GM19025 (cell line): ENCODE measurements around the gene TP73.

ENCODE experiments used
- ATAC-seq: cut with Tn5 transposase; IDR thresholded peaks from one replicate; pipeline ENCODE4 v1.9.1; 2021; ENCODE audit warnings: mild to moderate bottlenecking, low read depth, moderate library complexity; ENCODE audit not compliant: unreplicated experiment

The TP73 gene

DNA sequence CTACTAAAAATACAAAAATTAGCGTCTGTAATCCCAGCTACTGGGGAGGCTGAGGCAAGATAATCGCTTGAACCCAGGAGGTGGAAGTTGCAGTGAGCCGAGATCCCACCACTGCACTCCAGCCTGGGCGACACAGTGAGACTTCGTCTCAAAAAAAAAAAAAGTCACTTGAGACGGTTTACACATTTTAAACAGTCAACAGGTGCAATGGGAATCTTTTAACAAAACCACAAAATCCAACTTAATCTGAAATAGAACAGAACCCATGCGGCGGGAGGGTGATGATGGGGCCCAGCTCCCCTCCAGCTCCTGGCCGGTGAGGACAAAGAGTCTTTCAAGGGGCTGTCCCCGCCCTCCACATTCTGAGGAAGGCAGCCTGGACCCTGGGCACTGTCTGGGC is 48.3 kb downstream of the TP73 start:
- ATAC-seq = no peak

DNA sequence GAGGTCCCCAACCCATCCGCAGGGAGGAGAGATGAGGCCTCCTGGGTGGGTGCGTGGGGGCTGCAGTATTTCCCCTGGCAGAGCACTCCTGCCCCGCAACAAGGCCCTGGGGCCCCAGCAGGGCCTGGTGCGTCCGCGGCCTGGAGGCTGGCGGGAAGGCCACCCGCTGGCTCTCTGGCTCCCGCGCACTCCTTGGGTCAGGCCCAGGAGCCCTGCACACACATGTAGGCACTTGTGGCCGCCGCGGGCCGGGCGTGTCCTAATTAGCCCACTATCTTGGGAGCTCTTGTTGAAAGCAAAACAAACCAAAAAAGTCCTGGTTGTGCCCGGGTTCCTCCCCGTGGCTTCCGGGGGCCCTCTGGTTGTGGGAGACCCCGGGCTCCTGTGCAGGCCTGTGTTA is 50.2 kb downstream of the TP73 start:
- no peak for ATAC-seq

DNA sequence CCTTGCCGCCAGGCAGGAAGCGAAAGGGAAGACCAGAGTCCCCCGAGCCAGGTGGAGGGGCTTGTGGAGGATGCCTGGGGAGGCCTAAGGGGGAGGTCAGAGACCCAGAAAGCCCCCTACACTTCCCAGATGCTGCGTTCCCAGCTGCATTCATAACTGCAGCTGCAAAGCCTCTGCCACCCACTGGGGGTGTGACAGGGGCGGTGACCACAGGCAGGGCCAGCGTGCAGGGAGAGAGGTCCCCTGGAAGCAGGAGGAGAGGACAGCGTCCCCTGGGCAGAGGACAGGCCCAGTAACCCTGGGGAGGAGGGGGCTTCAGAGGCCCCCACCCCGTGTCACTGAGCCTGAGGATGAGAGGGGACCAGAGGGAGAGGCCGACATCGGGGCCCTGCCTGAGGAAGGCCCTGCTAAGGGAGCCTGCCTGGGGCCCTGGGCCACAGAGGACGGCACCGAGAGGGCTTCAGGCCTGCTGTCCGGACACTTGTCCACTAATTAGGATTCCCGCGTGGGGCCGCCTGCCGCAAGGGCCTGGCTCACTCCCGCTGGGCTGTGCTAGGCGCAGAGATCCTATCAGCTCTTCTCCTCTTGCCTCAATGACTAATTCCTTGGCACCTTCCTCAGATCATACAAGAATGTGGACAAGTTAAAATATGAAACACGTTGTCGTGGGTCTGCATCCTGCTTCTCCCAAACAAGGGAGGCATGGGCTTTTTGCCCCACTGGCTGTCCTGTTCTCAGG is 50.8 kb downstream of the TP73 start:
- ATAC-seq = no peak

DNA sequence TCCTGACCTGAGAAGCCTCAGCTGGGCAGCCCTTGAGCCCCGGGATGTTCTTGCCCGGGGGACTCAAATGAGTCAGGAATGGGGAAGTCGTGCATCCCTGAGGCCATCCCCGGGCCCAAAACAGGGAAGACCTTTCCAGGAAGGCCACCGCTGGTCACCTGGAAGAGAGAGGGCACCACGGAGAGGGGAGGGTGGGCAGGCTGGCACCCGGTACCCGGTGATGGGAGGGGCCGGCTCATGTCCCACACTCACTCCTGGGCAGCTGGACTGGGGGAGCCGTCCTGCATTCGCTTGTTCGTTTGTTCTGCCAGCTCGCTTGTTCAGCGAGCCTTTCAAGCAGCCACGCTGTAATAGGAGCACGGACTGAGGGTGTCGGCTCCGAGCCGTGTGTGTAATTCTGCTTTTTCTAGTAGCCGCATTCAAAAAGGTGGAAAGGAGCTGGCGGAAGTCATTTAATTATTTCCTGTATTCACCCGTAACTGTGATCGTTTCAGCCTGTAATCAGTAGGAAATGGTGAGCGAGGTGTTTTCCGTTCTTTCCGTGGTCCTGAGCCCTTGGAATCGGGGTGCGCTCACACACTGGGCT is 51.6 kb downstream of the TP73 start:
- no peak for ATAC-seq

DNA sequence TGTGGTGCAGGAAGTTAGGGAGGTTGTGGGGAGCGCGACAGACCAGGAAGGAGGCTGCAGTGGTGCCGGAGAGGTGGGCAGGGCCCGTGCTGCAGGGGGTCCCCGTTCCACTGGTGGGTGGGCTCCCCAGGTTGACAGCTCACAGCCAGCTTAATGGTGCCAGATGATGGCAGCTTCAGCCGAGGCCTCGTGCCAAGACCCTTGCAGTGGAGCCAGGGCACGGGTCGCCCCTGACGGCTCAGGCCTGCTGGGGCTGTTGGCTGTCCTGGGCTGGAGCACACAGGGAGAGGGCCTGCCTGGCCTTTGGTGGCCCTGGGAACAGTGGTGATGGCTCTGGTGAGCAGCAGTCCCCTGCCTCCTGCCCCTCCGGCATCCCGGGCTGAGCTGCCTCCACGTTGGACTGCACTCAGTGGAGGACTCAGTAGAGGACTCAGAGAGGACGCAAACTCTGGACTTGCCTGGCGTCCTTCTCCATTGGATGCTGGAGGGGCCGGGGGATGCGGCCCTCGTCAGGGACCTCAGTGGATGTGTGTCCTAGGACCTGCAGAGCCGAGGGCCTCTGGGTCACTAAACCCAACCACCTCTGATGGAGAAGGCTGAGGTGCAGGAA is 53.1 kb downstream of the TP73 start:
- no peak for ATAC-seq

DNA sequence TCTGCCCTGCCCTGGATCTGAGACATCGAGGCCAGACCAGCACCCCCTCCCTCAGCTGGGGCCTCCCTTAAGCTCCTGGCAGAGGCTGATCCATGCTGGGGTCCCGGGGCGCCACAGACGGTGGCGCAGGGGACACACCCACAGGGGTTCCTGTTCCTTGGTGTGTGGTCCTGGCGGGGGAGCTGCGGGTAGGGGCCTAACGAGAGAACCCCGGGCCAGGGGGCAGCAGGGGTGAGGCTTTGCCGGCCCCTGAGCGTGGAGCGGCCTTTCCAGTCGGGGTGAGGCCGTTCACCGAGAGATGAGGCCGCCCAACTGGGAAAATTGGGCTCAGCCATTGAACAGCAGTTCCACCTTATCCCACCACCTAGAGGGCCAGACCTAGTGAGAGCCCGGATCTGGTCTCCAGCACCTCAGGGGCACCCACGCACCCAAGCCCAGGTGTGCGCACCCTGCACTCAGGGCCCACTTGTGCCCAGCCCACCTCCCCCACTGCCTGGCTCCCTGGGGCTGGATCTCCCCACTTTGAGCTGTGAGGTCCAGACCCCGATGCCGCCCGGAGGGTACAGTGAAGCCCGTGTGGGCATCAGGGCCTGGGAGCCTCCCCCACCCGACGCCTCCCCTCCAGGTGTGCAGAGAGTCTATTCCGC is 54.5 kb downstream of the TP73 start:
- no peak for ATAC-seq

DNA sequence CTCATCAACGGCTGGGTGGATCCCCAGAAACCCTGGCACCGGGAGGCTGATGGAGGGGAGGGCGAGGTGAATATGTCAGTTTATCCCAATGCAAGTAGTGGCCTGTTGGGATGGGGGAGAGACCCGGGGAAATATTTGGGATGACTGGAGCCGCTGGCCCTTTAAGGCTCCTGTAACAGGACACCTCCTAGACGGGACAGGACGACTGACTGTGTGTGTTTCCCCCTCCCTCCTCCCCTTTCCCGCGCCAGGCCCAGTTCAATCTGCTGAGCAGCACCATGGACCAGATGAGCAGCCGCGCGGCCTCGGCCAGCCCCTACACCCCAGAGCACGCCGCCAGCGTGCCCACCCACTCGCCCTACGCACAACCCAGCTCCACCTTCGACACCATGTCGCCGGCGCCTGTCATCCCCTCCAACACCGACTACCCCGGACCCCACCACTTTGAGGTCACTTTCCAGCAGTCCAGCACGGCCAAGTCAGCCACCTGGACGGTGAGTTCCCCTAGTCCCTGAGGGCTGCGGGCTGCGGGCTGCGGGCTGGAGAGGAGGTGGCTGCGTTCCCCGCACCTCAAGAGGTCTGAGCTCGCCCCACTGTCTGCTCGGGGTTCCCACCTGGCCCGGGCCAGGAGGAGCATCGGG is 55.1 kb downstream of the TP73 start:
- ATAC-seq = no peak

DNA sequence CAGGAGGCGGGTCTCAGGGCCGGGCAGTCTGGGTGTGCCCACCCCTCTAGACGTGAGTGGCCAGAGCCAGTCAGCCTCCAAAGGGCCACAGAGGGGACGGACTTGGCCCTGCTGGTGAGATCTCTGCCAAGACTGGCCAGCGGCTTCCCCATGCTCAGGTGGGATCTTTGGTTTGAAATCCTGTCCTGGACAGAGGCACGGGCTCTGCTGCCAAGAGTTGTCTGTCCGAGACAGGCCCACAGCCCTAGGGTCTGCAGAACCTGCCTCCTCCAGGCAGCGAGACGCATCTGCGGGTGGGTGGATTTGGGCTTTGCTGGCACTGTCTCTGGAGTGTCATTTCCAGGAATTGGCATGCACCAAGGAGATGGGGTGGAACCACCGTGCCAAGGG is 55.6 kb downstream of the TP73 start:
- no peak for ATAC-seq

DNA sequence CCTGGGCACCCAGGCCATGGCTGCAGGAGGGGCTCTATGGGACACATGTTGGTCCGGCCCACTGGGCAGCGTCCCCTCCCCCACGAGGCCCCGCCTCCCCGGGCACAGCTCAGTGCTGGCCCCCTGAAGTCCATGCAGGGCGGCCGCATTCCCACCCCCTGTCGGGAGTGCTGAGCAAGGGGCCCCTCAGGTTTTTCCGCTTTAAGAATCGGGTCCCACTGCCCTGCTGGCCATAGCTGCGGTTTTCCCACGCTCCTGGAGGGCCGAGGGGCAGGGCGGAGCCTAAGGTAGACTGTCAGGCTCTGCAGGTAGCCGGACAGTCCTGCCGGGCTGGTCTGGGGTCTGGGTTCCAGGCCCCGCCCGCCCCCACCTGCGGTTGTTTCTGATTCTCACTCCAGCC is 56.5 kb downstream of the TP73 start:
- no peak for ATAC-seq

DNA sequence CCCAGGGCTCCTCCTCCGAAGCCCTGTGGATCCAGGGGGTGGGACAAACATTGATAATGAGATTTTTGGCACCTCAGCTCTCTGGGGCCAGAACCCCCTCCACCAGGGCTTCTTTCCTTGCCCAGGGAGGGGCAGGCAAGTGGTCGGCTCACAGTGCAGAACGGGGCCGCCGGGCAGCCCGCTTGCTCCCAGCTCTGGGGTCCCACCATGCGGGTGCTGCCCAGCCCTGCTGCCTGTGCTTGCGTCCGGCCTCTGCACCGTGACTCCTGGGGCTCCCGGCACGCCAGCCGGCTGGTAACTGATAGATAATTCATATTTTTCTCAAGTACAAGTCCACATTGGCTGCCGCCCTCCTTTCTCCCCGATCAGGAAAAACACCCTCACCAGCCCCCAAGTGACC is 57.9 kb downstream of the TP73 start:
- no peak for ATAC-seq

DNA sequence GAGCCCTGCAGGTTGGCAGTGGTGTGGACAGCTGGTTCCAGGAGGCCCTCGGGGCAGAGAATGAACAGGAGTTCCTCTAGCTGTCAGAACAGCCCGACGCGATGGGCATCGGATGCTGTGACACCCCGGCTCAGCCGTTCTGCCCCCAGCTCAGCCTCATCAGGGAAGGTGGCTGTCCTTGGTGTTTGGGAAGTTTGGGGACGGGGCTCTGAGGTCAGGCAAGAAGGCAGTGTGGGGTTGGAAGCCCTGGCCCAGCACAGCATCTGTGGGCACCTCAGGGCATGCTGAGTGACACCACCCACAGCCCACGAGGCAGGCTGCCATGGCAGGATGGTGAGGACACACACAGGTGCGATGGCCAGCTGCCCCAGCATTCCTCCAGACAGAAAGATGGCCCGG is 59.1 kb downstream of the TP73 start:
- ATAC-seq = no peak

DNA sequence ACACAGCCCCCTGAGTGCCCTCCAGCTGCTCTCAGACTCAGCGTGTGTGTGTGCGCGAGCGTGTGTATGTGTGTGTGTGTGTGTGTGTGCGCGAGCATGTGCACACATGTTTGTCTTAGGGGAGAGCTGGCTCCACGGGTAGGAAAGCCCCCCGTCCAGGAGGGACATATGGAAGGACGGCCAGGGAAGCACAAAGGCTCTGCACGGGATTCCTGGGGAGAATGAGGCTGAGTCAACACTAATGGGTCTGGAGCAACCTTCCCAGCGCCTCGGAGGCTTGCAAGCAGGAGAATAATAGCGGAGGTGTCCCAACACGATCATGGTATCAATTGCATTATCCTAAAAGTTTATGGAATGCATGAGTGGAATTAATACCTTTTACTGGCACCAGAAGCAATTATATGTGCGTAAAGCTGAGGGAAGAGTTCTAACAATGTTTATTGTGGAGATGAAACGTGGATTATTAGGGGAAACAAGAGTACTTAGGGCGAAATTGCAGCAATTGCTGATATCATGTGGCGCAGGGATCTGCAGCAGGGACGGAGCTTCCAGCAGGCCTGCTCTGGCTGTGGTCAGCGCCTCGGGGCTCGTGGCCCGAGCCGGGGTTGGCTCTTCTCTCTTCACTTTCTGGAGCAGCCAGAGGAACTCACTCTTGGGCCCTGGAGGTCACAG is 59.6 kb downstream of the TP73 start:
- no peak for ATAC-seq

DNA sequence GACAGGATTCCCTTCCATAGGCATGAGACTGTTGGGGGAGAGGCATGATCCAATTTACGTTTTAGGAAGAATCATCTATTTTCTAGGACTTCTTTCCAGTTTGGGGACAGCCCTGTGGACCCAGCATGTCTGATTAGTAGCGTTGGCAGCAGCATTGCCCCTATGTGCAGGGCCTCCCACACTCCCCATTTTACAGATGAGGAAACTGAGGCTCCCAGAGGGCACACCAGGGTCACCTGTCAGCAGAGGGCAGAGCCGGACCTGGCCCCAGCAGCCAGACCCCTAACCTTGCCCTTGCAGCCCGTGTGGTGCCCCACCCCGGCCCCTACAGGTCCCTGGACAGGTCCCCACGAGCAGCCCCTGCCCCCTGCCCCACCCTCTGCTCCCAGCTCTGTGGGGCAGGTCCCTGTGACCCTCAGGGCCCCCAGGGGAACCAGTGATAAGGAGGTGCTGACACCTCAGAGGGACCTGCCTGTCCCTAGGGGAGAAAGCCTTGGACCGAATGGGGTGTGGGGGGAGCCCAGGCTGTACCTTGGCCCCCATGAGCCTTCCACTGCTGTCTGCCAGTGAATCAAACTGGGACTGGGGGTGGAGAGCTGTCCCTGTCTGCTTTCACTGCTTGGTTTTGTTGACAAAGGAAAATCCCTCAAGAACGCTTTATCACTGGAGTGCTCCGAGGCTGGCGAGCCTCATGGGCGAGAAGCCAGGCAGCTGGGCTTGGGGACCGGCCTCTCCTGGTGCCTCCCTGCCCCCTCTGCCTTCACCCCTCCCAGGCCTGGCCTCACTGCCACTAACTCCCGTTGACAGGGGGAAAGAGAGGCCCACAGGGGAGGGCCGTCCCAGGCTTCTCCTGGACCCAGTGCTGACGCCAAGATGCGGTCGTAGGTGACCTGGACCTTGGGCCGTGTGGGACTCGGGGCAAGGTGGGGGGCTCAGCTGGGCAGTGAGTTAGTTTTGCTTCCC is 60.5 kb downstream of the TP73 start:
- ATAC-seq = no peak

DNA sequence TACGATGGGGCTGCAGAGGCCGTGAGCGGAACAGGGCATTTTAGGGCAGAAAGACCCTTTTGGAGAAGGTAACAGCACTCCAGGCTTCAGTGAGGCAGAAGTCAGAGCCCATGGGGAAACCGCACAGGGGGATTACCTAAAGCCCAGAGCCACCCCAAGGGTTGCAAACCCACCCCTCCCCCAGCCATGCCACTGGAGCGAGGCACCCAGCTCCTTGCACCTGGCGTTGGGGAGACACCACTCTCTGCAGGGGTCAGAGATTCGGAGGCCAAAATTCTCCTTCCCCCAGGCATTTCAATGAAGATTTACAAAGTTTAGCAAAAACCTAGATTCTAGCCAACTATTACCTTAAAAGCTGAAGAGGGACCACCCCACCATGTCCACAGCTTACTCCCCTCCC is 61.5 kb downstream of the TP73 start:
- no peak for ATAC-seq

DNA sequence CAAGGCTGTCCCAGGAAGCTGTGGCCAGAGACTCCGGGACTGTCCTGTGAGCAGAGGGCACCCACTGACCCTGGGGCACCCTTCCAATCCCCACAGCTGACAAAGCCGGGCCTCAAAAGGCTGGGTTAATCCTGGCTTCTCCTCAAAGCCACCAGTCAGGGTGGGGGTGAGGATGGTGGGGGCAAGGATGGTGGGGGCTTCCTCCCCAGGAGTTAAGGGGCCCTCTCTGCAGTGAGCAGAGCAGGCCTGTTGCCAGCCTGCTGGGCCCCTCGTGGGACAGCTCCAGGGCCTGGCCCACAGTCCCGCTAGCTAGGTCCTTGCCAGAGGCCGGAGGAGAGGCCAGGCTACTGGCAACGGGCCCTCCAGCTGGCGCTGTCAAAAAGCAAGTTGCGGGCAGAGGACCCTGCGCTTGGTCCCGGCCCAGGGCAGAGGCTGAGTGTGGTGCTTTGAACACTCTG is 62.0 kb downstream of the TP73 start:
- ATAC-seq = no peak

DNA sequence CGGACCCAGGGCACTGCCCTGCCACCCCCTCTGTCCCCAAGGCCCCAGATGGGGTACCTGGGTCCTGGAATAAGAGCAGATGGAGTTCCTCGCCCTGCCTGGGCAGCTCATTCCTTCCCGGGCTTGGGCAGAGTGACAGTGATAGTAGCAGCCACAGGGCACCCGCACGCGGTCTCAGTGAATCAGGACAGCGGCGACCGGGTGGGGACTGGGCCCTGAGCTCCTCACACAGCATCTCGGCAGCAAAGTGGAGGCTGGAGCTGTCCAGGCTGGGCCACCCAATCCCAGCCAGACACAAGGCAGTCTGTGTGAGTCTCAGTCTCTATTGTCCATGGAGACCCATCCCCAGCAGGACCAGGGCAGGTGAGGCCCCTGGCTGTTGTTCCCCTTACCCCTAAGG is 62.5 kb downstream of the TP73 start:
- no peak for ATAC-seq

DNA sequence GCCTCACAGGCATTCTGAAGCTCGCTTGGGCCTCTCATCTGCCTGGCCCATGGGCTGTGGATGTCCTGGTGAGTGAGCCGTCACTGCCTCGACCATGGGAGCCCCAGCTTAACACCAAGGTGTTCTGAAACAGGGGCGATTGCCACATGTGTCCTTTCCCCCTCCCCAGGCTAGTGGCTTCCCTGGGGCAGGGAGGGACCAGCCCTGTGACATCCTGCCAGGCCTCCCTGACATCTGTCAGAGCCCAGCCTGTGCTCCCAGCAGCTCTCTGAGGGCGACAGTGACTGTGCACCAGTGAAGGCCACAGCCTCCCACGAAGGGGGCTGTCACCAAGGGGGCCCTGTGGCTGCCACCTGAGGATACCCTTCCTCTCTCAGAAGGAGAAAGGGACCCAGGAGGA is 64.0 kb downstream of the TP73 start:
- ATAC-seq = no peak

DNA sequence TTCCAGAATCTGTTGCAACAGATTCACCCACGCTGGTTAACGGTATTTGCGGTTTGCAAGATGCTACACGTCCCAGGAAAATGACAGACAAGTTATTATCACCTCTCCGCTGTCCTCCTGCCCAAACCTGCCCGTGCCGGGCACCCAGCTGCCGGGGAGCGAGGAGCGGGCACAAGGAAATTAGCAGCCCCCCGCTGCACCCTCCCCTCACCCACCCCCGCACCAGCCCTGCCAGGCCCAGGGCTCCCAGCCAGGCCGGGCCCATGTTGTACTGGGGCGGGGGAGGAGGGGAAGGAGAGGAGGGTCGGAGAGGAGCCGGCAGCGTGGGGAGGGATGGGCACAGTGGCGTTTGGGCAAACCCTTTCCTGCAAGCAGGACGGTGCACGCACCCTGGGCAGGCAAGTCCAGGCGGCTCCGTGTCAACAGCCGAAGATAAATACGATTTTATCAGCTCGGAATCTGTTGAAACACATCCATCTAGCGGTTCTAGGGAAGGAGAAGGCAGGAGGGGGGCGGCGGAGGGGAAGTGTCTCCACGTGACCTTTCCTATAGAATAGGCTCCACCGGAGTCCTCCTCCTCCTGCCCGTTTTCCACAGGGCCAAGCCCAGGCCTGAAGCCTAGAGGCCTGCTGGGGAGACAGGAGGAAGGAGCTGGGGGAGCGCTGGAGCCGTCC is 64.9 kb downstream of the TP73 start:
- no peak for ATAC-seq
